HL-60 (cell line): ENCODE data around the gene SPON2.
"Not testable (repeated sequence)": the region's sequence is repeated elsewhere in the genome, so short reads cannot be mapped to it uniquely, and the experiment has no call there.

Source experiments
- TF ChIP-seq, protein P1 (sequence below): IDR thresholded peaks from 2 replicates; pipeline ENCODE4 v1.6.1; 2012; ENCODE audit warnings: low read depth; ENCODE audit not compliant: insufficient replicate concordance
- TF ChIP-seq, protein P2 (sequence below): IDR thresholded peaks from one replicate; pipeline ENCODE4 v1.5.1; 2011; ENCODE audit warnings: low read length, control low read depth, inconsistent platforms; ENCODE audit not compliant: insufficient read depth

DNA sequence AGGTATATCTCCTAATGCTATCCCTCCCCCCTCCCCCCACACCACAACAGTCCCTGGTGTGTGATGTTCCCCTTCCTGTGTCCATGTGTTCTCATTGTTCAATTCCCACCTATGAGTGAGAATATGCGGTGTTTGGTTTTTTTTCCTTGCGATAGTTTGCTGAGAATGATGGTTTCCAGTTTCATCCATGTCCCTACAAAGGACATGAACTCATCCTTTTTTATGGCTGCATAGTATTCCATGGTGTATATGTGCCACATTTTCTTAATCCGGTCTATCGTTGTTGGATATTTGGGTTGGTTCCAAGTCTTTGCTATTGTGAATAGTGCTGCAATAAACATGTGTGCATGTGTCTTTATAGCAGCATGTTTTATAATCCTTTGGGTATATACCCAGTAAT lies 46.9 kb downstream of the SPON2 start:
- TF ChIP-seq, protein P1, sequence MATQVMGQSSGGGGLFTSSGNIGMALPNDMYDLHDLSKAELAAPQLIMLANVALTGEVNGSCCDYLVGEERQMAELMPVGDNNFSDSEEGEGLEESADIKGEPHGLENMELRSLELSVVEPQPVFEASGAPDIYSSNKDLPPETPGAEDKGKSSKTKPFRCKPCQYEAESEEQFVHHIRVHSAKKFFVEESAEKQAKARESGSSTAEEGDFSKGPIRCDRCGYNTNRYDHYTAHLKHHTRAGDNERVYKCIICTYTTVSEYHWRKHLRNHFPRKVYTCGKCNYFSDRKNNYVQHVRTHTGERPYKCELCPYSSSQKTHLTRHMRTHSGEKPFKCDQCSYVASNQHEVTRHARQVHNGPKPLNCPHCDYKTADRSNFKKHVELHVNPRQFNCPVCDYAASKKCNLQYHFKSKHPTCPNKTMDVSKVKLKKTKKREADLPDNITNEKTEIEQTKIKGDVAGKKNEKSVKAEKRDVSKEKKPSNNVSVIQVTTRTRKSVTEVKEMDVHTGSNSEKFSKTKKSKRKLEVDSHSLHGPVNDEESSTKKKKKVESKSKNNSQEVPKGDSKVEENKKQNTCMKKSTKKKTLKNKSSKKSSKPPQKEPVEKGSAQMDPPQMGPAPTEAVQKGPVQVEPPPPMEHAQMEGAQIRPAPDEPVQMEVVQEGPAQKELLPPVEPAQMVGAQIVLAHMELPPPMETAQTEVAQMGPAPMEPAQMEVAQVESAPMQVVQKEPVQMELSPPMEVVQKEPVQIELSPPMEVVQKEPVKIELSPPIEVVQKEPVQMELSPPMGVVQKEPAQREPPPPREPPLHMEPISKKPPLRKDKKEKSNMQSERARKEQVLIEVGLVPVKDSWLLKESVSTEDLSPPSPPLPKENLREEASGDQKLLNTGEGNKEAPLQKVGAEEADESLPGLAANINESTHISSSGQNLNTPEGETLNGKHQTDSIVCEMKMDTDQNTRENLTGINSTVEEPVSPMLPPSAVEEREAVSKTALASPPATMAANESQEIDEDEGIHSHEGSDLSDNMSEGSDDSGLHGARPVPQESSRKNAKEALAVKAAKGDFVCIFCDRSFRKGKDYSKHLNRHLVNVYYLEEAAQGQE = not testable (repeated sequence)
- TF ChIP-seq, protein P2, sequence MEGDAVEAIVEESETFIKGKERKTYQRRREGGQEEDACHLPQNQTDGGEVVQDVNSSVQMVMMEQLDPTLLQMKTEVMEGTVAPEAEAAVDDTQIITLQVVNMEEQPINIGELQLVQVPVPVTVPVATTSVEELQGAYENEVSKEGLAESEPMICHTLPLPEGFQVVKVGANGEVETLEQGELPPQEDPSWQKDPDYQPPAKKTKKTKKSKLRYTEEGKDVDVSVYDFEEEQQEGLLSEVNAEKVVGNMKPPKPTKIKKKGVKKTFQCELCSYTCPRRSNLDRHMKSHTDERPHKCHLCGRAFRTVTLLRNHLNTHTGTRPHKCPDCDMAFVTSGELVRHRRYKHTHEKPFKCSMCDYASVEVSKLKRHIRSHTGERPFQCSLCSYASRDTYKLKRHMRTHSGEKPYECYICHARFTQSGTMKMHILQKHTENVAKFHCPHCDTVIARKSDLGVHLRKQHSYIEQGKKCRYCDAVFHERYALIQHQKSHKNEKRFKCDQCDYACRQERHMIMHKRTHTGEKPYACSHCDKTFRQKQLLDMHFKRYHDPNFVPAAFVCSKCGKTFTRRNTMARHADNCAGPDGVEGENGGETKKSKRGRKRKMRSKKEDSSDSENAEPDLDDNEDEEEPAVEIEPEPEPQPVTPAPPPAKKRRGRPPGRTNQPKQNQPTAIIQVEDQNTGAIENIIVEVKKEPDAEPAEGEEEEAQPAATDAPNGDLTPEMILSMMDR = not testable (repeated sequence)
